Activated CD4-positive, CD25-positive, alpha-beta regulatory T cell treated with anti-CD3 and anti-CD28 coated beads, Interleukin-2, amount 50 U/mL, for 24 hours (primary cell): ENCODE results near the gene FFAR1.

Experiments
- ATAC-seq, 2 donors: fragments of 150-1000 bp; cut with Tn5 transposase; one replicate each; pipeline ENCODE4 v1.10.0; 2021; ENCODE audit warnings: mild to moderate bottlenecking in 1 of 2, moderate library complexity in 1 of 2

Gene FFAR1

GRCh38 chr19:35316560-35316959 is 31.1 kb upstream of the FFAR1 start:
- ATAC-seq = no peak

- no peak for ATAC-seq
Observed at GRCh38 chr19:35317464-35318043, 30.1 kb upstream of the FFAR1 start.

DNA sequence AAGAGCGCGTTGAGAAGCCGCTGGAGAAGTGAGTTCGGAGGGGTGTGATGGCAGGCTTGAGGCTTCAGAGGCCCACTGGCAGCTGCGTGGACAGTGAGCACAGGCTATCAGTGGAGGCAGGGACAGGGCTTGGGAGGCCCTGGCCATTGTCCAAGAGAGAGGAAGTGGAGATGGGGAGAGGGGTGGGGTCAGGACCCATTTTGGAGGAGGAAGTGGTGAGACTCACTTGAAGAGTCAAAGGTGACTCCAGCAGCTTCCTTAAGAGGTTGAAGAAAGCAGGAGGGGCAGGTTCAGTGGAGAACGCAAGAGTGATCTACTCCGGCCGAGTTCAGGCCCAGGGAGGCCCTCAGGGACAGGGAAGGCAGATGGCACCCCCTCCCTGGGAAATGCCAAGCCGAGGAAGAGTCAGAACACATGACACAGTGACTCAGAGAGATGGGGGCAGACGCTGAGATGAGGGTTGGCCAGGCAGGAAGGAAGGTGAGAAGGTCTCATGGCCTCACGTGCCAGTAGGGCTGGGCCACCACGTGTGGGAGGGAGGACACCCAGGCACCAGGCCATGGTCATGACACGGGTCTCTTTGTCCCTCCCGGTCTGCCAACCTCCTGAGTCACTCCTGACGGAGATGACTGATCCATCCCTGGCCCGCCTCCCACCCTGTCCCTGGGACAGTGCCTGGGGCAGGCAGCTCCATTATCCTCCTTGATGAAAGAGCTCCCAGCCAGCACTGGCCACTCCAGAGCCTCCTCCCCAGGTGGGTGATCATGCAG is 28.8 kb upstream of the FFAR1 start:
- peak; percentile 25 to 41 for ATAC-seq

GRCh38 chr19:35320065-35320713 is 27.5 kb upstream of the FFAR1 start:
- ATAC-seq = no peak

GRCh38 chr19:35321291-35321690 is 26.4 kb upstream of the FFAR1 start:
- no peak for ATAC-seq

GRCh38 chr19:35322014-35322413 is 25.7 kb upstream of the FFAR1 start:
- ATAC-seq = no peak

DNA sequence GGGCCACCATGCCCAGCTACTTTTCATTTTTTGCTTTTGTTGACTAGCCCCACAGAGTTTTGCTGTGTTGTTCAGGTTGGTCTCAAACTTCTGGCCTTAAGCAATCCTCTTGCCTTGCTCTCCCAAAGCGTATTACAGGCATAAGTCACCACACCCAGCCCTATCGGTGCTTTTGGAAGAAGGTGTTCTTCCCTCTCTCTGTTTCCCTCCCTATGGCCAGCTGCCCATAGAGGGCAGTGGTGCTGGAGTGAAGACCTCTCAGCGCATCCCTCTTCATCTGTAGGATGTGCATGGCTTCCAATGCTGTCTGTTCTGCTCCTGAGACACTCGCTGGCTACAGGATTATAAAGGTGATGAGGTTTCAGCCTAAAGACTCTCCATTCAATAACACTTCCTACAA is 20.1 kb upstream of the FFAR1 start:
- no peak for ATAC-seq

DNA sequence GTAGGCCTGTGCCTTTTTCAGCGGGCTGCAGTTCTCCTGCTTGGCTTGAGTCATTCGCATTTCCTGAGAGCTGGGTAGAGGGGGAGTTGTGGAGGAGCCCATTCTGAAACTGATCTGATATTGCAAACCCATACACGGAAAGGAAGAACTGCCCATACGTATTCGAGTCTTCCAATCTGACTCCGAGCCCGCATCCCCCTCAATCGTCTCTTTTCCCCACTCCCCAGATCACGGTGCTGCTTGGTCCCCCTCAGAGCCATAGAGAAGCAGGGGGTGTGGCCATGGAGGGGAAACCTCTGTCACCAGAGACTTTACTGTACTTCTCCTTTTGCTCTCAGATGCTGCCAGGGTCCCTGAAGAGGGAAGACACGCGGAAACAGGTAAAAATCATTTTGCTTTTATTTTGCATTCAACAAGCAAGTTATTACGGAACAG is 18.8 kb upstream of the FFAR1 start, which contains the start of gene CD22:
TSS of gene CD22 (plus strand) at position 337 of the 435 bp plus-strand sequence. CDS start 2,854 bp downstream, outside the sequence.
- ATAC-seq = peak in 1 of 2 donors; percentile 49

DNA sequence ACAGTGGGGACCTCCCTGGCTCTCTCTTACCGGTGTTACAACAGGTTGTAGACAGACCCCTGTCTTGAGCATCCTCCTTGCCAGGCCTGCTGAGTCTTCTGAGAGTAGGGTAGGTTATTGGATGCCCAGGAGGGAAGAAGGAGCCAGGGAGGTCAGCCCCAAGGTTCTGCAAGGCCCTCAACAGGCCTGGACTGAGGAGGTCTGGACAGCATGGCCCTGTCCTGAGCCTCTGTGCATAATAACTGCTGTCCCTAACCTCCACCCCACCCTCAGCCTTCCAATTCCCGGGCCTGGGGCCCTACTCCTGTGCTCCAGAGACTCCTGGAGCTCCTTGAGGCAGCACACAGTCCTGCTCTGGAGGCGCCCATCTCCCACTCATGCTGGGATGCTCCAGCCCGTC is 18.4 kb upstream of the FFAR1 start:
- ATAC-seq = no peak

- ATAC-seq = no peak
Observed at GRCh38 chr19:35330475-35330874, 17.2 kb upstream of the FFAR1 start.

GRCh38 chr19:35331551-35332214 is 16.0 kb upstream of the FFAR1 start:
- ATAC-seq = no peak

GRCh38 chr19:35332817-35333216 is 14.9 kb upstream of the FFAR1 start:
- peak in 1 of 2 donors; percentile 28 for ATAC-seq

- ATAC-seq = no peak
Observed at GRCh38 chr19:35334144-35334753, 13.5 kb upstream of the FFAR1 start.

- no peak for ATAC-seq
Observed at GRCh38 chr19:35336166-35336955, 11.3 kb upstream of the FFAR1 start.

GRCh38 chr19:35337097-35337983 is 10.4 kb upstream of the FFAR1 start:
- no peak for ATAC-seq

GRCh38 chr19:35337984-35338296 is 9.8 kb upstream of the FFAR1 start:
- no peak for ATAC-seq

DNA sequence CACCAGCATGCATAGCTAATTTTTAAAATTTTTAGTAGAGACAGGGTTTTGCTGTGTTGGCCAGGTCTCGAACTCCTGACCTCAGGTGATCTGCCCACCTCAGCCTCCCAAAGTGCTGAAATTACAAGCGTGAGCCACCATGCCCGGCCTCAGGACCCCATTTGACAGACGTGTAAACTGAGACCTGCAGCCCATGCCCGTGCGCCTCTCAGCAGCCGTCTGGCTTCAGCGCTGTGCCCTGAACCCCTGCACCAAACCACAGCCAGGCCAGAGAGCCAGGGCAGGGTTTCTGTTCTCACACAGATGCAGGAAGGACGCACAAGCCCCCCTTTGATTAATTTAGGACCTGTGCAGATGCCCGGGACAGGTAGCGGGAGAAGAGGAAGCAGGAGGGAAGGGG is 7.3 kb upstream of the FFAR1 start:
- no peak for ATAC-seq

- ATAC-seq = no peak
Observed at GRCh38 chr19:35341006-35341405, 6.7 kb upstream of the FFAR1 start.

DNA sequence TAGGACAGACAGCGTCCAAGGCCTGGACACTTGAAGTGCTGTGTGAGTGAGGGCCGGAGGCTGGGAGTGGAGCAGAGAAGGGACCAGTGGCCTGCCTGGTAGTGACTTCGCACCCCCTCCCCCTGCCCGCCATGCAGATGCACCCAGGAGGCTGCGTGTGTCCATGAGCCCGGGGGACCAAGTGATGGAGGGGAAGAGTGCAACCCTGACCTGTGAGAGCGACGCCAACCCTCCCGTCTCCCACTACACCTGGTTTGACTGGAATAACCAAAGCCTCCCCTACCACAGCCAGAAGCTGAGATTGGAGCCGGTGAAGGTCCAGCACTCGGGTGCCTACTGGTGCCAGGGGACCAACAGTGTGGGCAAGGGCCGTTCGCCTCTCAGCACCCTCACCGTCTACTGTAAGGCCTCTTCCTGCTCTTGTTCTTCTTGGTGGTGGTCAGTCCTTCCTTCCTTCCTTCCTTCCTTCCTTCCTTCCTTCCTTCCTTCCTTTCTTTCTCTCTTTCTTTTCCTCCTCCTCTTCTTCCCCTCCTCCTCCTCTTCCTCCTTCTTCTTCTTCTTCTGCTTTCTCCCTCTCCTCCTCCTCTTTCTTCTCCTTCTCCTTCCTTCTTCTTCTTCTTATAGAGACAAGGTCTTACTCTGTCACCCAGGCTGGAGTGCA is 6.0 kb upstream of the FFAR1 start:
- ATAC-seq = no peak

DNA sequence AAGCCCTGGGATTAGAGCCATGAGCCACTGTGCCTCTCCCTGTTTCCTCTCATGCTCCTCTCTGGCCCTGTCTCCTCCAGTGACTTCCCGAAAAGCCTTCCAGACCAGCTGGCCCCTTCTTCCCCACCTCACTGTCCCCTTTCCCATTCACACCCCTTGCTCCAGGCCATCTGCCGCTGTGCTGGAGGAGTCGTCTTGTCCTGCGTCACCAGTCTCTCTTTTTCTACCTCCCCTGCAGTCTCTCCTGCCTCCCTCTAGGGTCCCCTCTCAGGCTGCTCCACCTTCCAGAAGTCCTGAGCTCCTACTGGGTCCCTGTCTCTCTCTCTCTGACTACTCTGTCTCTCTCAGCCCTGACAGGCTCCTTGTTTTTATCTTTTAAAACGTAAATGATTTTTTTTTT is 5.3 kb upstream of the FFAR1 start:
- ATAC-seq = no peak
